ENCODE measurements around the gene KITLG. TPM values are rescaled to one million over a fixed set of nuclear protein-coding genes. Genes with fewer than 3 reads are reported as not detected.
"Not testable (repeated sequence)": the region's sequence is repeated elsewhere in the genome, so short reads cannot be mapped to it uniquely, and the experiment has no call there.

The KITLG gene
- total RNA-seq, 1 donor from 2014 or later: 0.39 TPM

DNA sequence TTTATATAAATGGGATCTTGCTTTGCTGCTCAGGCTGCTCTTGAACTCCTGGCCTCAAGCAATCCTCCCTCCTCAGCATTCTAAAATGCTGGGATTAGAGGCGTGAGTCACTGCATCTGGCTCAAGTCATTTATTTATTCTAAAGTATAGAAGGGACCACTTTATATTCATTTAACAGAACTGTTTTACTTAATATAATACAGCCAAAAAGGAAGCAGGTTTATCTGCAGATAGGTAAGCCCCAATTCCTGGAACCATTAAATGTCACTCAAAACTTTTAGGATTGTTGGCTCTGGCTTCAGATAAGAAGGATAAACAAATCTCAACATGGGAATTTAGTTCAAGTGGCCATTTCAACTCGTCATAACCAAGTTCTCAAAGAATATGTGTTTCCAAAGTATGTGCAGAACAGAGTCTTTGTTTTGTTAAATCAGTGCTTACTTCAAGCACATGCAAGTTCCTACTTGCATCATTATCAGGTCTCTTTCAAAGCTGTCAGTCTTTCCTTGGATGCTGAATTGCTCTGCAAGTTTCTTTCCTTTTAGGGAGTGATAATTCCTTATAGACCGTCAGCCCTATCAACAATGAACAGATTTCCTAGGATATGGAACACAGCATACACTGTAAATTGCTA, 60.4 kb downstream of the KITLG start:
- DNase-seq (ENCODE audit: low spot score): no peak
- no peaks in the 10 kb centered on the region for H3K4me1 Mint-ChIP-seq (ENCODE audit: low read depth)
- H3K9me3 Mint-ChIP-seq: no peaks in the 10 kb centered on the region
- H3K36me3 Mint-ChIP-seq (ENCODE audit: low read depth): no peaks in the 10 kb centered on the region
- H3K27ac Mint-ChIP-seq: no peak overlapping the region
- no peak overlapping the region for H3K4me3 Mint-ChIP-seq (ENCODE audit: low read depth)
- H3K27me3 Mint-ChIP-seq (ENCODE audit: low read depth): no peaks in the 10 kb centered on the region
- intact Hi-C loops (cut with micrococcal nuclease): no loop called here

- Mint-ChIP-seq H3K36me3 (ENCODE audit: low read depth) (no peaks in the 10 kb centered on the region), H3K27ac (no peak overlapping the region), H3K27me3 (ENCODE audit: low read depth) (no peaks in the 10 kb centered on the region), H3K9me3 (no peaks in the 10 kb centered on the region), H3K4me3 (ENCODE audit: low read depth) (no peak overlapping the region), H3K4me1 (ENCODE audit: low read depth) (no peaks in the 10 kb centered on the region)
- intact Hi-C loops (cut with micrococcal nuclease): no loop called here
- no peak for DNase-seq (ENCODE audit: low spot score)
These were observed 61.3 kb downstream of the KITLG start for GRCh38 chr12:88518863-88519403.

DNA sequence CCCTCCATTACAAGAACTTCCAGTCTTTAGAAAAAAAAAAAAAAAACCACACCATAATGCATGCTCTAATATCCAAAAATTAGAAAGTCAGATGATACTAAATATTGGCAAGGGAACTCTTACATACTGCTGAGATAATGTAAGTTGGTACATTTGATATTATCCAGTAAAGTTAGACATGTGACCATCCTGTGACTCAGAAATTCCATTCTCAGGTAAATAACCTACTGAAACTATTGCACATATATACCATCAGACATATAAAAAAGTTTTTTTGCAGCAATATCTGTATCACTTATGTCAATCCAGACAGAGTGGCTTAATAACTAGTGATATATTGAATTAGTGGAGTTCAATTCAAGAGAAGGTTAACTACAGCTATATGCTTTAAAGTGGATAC, 63.5 kb downstream of the KITLG start:
- H3K4me3 Mint-ChIP-seq (ENCODE audit: low read depth): no peak overlapping the region
- H3K27ac Mint-ChIP-seq: no peak overlapping the region
- no peaks in the 10 kb centered on the region for H3K4me1 Mint-ChIP-seq (ENCODE audit: low read depth)
- DNase-seq (ENCODE audit: low spot score): no peak
- intact Hi-C loops (cut with micrococcal nuclease): no loop called here
- no peaks in the 10 kb centered on the region for H3K9me3 Mint-ChIP-seq
- H3K36me3 Mint-ChIP-seq (ENCODE audit: low read depth): no peaks in the 10 kb centered on the region
- H3K27me3 Mint-ChIP-seq (ENCODE audit: low read depth): no peaks in the 10 kb centered on the region

DNA sequence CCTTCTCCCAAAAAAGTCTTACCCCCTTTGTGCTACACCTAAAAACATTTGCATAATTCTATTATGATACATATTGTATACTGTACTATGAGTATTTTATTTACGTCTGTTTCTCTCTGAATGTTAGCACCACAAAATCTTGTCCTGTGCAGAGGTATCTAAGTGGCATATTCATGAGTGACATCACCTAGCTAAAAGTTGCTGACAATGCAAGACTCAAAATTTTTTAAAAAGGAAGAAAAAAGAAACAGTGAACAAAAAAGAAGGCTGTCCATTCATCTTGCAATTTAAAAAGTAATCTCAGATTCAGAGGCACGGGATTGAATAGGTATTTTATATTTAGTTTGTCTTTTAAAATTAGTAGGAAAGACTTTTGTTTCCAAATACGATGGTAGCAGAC, 69.4 kb downstream of the KITLG start:
- no peaks in the 10 kb centered on the region for H3K9me3 Mint-ChIP-seq

DNA sequence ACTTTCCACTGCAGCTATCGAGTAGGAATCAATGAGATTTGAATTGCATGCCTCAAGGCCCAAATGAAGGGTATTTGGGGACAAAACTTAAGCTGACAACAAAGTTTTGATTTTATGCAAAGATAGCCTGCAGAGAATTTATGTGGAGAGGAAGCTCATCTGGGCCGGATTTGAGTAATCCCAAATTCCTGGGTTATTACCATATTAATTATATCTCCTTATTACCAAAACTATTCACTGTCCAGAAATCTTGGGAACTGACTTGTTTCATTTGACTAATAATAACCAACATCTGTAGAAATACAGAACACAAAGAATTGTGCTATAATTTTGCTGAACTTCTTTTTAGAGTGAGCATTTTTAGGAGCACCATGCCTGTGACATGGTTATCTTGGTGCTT, 70.4 kb downstream of the KITLG start:
- no peaks in the 10 kb centered on the region for H3K36me3 Mint-ChIP-seq (ENCODE audit: low read depth)
- DNase-seq (ENCODE audit: low spot score): no peak
- H3K4me3 Mint-ChIP-seq (ENCODE audit: low read depth): no peak overlapping the region
- no peaks in the 10 kb centered on the region for H3K27me3 Mint-ChIP-seq (ENCODE audit: low read depth)
- intact Hi-C loops (cut with micrococcal nuclease): no loop called here
- no peaks in the 10 kb centered on the region for H3K9me3 Mint-ChIP-seq
- no peaks in the 10 kb centered on the region for H3K4me1 Mint-ChIP-seq (ENCODE audit: low read depth)
- H3K27ac Mint-ChIP-seq: no peak overlapping the region

More for the DNA sequence above, 69.4 kb downstream of the KITLG start:
- Mint-ChIP-seq H3K36me3 (ENCODE audit: low read depth) (no peaks in the 10 kb centered on the region), H3K27ac (no peak overlapping the region), H3K4me1 (ENCODE audit: low read depth) (no peaks in the 10 kb centered on the region), H3K4me3 (ENCODE audit: low read depth) (no peak overlapping the region), H3K27me3 (ENCODE audit: low read depth) (no peaks in the 10 kb centered on the region)
- DNase-seq (ENCODE audit: low spot score): no peak
- intact Hi-C loops (cut with micrococcal nuclease): no loop called here

GRCh38 chr12:88509347-88509746, 70.9 kb downstream of the KITLG start:
- no peaks in the 10 kb centered on the region for H3K4me1 Mint-ChIP-seq (ENCODE audit: low read depth)
- no peak overlapping the region for H3K27ac Mint-ChIP-seq
- H3K4me3 Mint-ChIP-seq (ENCODE audit: low read depth): no peak overlapping the region
- H3K27me3 Mint-ChIP-seq (ENCODE audit: low read depth): no peaks in the 10 kb centered on the region
- intact Hi-C loops (cut with micrococcal nuclease): no loop called here
- no peaks in the 10 kb centered on the region for H3K9me3 Mint-ChIP-seq
- DNase-seq (ENCODE audit: low spot score): no peak
- H3K36me3 Mint-ChIP-seq (ENCODE audit: low read depth): no peaks in the 10 kb centered on the region

DNA sequence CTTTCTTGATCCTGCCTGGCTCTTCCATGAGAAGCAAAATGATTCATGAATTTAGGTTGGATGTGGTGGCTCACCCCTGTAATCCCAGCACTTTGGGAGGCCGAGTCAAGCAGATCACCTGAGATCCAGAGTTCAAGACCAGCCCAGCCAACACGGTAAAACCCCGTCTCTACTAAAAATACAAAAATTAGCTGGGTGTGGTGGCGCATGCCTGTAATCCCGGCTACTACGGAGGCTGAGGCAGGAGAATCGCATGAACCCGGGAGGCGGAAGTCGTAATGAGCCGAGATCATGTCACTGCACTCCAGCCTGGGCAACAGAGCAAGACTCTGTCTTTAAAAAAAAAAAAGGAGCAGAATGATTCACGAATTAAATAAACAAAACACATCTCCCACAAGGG, 72.4 kb downstream of the KITLG start:
- intact Hi-C loops (cut with micrococcal nuclease): not testable (repeated sequence)

DNA sequence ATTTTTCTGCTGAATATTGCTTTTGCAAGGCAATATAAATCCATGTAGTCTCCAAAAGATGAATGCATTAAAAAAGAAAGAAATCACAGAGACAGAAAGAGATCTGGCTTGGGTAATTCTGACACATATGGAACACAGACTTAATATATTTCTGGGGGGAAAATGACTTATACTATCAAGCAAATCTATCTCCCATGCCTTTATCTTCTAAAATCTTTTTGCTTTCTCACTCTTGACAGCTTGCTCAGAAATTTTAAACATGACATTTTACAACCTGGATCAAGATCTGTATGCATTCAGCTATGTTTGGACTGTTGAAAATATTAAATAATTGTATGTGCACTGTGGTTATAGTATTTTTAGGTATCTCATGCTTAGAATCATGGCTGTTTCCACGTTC, 73.0 kb downstream of the KITLG start:
- no peaks in the 10 kb centered on the region for H3K4me1 Mint-ChIP-seq (ENCODE audit: low read depth)
- intact Hi-C loops (cut with micrococcal nuclease): no loop called here
- no peaks in the 10 kb centered on the region for H3K27me3 Mint-ChIP-seq (ENCODE audit: low read depth)
- no peaks in the 10 kb centered on the region for H3K9me3 Mint-ChIP-seq
- no peak overlapping the region for H3K4me3 Mint-ChIP-seq (ENCODE audit: low read depth)
- no peaks in the 10 kb centered on the region for H3K36me3 Mint-ChIP-seq (ENCODE audit: low read depth)
- H3K27ac Mint-ChIP-seq: no peak overlapping the region
- DNase-seq (ENCODE audit: low spot score): no peak

More for the DNA sequence above, 72.4 kb downstream of the KITLG start:
- H3K27me3 Mint-ChIP-seq (ENCODE audit: low read depth); H3K4me1 Mint-ChIP-seq (ENCODE audit: low read depth); H3K27ac Mint-ChIP-seq; H3K9me3 Mint-ChIP-seq; H3K4me3 Mint-ChIP-seq (ENCODE audit: low read depth); DNase-seq (ENCODE audit: low spot score); H3K36me3 Mint-ChIP-seq (ENCODE audit: low read depth): not testable (repeated sequence)

DNA sequence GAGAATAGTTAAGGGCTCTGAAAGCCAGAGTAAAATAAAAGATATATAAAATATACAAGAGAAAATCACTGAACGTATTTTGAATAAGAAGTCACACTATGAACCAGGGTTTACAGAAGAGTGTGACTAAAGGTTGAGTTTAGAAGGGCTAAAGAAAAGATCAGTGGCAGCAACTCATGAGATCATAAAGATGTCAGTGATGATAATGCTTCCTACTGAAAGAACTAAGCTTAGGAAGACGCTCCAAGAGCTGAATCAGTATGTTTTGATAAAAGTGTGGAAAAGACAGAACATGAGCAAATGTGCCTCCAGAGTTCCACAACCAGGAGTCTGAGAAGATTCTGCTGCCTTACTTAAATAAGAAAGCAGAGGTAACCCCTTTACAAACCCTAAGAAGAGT, 74.6 kb downstream of the KITLG start:
- intact Hi-C loops (cut with micrococcal nuclease): no loop called here
- Mint-ChIP-seq H3K27ac (no peak overlapping the region), H3K9me3 (no peaks in the 10 kb centered on the region), H3K4me1 (ENCODE audit: low read depth) (no peaks in the 10 kb centered on the region), H3K4me3 (ENCODE audit: low read depth) (no peak overlapping the region), H3K27me3 (ENCODE audit: low read depth) (no peaks in the 10 kb centered on the region), H3K36me3 (ENCODE audit: low read depth) (no peaks in the 10 kb centered on the region)
- no peak for DNase-seq (ENCODE audit: low spot score)

DNA sequence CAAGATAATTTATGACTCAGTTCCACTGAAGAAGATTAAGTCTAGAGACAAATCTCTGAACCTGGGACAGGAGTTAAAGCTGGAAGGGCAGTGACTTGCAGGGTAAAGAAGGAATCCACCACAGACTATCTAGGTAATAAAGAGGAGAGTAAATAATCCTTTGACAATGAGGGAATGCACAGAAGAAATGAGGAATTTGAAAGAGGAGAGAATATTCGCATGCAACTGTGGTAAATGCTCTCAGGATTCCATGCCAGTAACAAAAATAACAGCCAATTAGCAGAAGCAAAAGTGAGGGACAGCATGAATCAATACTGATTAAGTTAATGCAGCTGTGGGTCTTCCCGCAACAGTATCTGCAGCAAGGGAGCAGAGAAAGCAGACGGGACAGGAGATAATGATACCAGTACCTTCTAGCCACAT, 77.0 kb downstream of the KITLG start:
- Mint-ChIP-seq H3K9me3 (no peaks in the 10 kb centered on the region), H3K4me1 (ENCODE audit: low read depth) (no peaks in the 10 kb centered on the region), H3K27me3 (ENCODE audit: low read depth) (no peaks in the 10 kb centered on the region), H3K4me3 (ENCODE audit: low read depth) (no peak overlapping the region), H3K36me3 (ENCODE audit: low read depth) (no peaks in the 10 kb centered on the region), H3K27ac (no peak overlapping the region)
- DNase-seq (ENCODE audit: low spot score): no peak
- intact Hi-C loops (cut with micrococcal nuclease): no loop called here

GRCh38 chr12:88501972-88502938, 78.0 kb downstream of the KITLG start:
- Mint-ChIP-seq H3K36me3 (ENCODE audit: low read depth) (no peaks in the 10 kb centered on the region), H3K4me1 (ENCODE audit: low read depth) (no peaks in the 10 kb centered on the region), H3K27me3 (ENCODE audit: low read depth) (no peaks in the 10 kb centered on the region), H3K4me3 (ENCODE audit: low read depth) (no peak overlapping the region), H3K9me3 (no peaks in the 10 kb centered on the region), H3K27ac (no peak overlapping the region)
- intact Hi-C loops (cut with micrococcal nuclease): no loop called here
- DNase-seq (ENCODE audit: low spot score): no peak

DNA sequence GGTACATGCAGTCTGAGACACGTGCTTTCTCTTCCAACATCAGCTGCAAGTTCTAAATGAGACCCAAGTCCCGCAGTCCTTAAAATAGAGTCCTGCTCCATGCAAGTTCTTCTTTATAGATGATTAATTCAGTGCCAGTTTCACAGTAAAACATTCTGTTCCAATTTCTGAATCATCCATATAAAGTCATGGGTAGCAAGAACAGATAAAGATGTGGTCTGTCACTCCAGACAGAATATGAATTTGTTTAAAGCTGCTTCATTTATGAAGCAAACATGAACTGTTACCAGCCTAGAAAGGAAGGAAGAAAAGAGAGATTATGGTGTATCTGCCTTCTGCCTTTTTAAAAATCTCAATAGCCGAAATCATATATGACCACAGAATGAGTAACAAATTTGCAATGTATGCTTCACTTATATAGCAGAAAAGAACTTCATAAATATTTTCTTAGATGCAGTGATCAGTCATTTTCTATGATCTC, 83.3 kb downstream of the KITLG start:
- intact Hi-C loops (cut with micrococcal nuclease): no loop called here
- no peak for DNase-seq (ENCODE audit: low spot score)
- Mint-ChIP-seq H3K27me3 (ENCODE audit: low read depth) (no peaks in the 10 kb centered on the region), H3K9me3 (no peaks in the 10 kb centered on the region), H3K27ac (no peak overlapping the region), H3K4me3 (ENCODE audit: low read depth) (no peak overlapping the region), H3K36me3 (ENCODE audit: low read depth) (no peaks in the 10 kb centered on the region), H3K4me1 (ENCODE audit: low read depth) (no peaks in the 10 kb centered on the region)

GRCh38 chr12:88496429-88496828, 83.8 kb downstream of the KITLG start:
- no peaks in the 10 kb centered on the region for H3K4me1 Mint-ChIP-seq (ENCODE audit: low read depth)

More at GRCh38 chr12:88496429-88496828, 83.8 kb downstream of the KITLG start:
- no peak for DNase-seq (ENCODE audit: low spot score)
- Mint-ChIP-seq H3K27me3 (ENCODE audit: low read depth) (no peaks in the 10 kb centered on the region), H3K9me3 (no peaks in the 10 kb centered on the region), H3K27ac (no peak overlapping the region), H3K36me3 (ENCODE audit: low read depth) (no peaks in the 10 kb centered on the region), H3K4me3 (ENCODE audit: low read depth) (no peak overlapping the region)
- intact Hi-C loops (cut with micrococcal nuclease): no loop called here

Data from activated T-helper 2 cell treated with anti-CD3 and anti-CD28 coated beads, Interferon-gamma antibody, Interleukin-2, Interleukin-4, amounts not matched to agents 10 μg/mL and 5 μg/mL and 100 μg/mL, durations not matched to agents 14 hours and 24 hours and 36 hours (primary cell).